ENCODE measurements around the gene BRSK1.

GRCh38 chr19:55257461-55258420 is 26.1 kb upstream of the BRSK1 start:
- TF ChIP-seq CTCF (IDR thresholded peaks at IDR 0.05; ENCODE audit: borderline replicate concordance, extremely low read depth, low read length, poor library complexity, severe bottlenecking) (no peak), EZH2 (IDR thresholded peaks at IDR 0.05; ENCODE audit: borderline replicate concordance, low read depth, low read length, severe bottlenecking) (no peak)
